Measurements from ENCODE around the gene CLEC11A.

GRCh38 chr19:50739132-50739913 lies 16.2 kb downstream of the CLEC11A start:
- TF ChIP-seq CTCF (optimal IDR thresholded peaks at IDR 0.05 in 1 of 3, IDR thresholded peaks at IDR 0.05 in 1 of 3, conservative IDR thresholded peaks at IDR 0.05 in 1 of 3; ENCODE audit: extremely low read depth in 1 of 3, insufficient read depth in 2 of 3, low read length in 3 of 3) (no peak), EZH2 (IDR thresholded peaks at IDR 0.05; ENCODE audit: low read length) (no peak)
